Kidney glomerular epithelial cell (primary cell): ENCODE data around the gene STIM2.
"Not testable (repeated sequence)": the region's sequence is repeated elsewhere in the genome, so short reads cannot be mapped to it uniquely, and the experiment has no call there.

Source experiments
- DNase-seq: peaks from one replicate; lab custom pipeline; 2025; lab: John Stamatoyannopoulos, UW

Gene STIM2

DNA sequence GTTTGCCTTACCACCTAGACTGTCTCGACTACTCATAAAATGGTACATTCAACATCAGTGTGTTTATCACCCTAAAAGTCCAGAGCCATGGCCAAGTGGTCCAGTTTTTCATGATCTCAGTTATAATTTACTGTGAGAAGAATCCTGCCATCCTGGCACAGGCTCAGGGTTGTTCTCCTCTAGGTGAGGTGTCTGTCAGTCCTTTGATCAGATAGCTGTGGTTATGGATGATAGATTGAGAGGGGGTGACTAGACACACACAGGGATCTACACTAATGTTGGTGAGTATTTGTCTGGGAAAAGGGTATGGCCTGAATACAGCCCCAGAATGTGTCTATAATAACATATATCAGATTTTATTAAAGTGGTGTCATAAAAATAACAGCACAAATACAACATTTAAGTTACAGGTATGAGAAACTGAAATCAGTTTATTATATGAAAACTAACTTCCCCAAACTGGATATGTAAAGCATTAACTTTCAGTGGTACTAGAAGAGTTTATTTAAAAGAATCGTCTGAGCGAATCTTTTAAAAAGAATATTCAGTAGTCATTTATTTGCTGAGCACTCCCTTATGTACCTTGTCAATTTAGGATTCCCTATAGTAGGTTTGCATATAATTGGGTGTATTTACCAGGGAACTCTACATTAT, 93.3 kb downstream of the STIM2 start:
- no peak for DNase-seq

- no peak for DNase-seq
These were observed 94.6 kb downstream of the STIM2 start for GRCh38 chr4:26955241-26955640.

- DNase-seq = no peak
These were observed 98.4 kb downstream of the STIM2 start for GRCh38 chr4:26958925-26959653.

DNA sequence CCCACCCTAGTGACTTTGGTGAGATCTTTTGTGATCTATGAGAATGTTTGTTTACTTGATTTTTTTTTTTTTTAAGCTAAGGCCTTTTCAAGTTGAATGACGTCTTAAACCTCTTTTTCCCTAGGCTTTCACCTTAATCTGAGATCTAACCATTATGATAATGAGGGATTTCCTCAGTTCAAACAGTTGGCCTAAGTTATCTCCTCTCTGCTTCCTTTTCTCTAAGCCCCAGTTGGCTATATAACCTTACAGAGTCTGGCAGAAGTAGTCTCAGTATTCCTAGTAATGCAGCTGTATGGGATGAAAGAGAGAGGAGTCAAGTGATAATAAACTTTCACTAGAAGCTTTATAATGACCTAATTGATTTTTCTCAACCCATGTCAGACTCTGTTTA, 99.0 kb downstream of the STIM2 start:
- DNase-seq = no peak

GRCh38 chr4:26962720-26963119, 102.1 kb downstream of the STIM2 start:
- no peak for DNase-seq

- DNase-seq = no peak
These were observed 103.9 kb downstream of the STIM2 start for GRCh38 chr4:26964512-26964911.

- no peak for DNase-seq
These were observed 104.4 kb downstream of the STIM2 start for GRCh38 chr4:26964994-26965393.

DNA sequence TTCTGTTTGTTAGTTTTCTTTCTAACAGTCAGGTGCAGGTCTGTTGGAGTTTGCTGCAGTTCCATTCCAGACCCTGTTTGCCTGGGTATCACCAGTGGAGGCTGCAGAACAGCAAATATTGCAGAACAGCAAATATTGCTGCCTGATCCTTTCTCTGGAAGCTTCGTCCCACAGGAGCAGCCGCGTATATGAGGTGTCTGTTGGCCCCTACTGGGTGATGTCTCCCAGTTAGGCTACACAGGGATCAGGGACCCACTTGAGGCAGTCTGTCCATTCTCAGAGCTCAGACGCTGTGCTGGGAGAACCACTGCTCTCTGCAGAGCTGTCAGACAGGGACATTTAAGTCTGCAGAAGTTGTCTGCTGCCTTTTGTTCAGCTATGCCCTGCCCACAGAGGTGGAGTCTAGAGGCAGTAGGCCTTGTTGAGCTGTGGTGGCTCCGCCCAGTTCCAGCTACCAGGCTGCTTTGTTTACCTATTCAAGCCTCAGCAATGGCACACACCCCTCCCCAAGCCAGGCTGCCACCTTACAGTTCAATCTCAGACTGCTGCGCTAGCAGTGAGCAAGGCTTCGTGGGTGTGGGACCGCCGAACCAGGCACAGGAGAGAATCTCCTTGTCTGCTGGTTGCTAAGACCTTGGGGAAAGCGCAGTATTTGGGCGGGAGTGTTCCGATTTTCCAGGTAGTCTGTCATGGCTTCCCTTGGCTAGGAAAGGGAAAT, 115.0 kb downstream of the STIM2 start:
- not testable (repeated sequence) for DNase-seq

GRCh38 chr4:26978387-26979053, 117.9 kb downstream of the STIM2 start:
- no peak for DNase-seq

DNA sequence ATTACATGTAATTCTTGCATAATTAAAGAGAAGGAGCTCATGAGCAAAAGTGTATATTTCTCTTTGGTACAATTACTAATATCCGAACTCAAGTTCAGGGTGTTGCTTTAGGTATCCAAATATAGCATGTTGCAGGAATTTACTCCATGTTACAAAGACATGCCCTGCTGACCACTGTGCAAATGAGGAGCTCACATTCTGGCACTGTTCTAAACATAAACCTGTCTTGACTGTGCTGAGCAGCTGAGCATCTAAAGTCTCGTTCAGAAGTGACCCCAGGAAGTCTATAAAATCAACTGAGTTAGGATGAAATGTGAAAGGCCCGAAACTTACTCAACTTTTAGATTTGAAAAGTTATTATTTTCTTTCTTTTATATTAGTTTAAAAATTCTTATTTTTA, 124.3 kb downstream of the STIM2 start:
- no peak for DNase-seq

DNA sequence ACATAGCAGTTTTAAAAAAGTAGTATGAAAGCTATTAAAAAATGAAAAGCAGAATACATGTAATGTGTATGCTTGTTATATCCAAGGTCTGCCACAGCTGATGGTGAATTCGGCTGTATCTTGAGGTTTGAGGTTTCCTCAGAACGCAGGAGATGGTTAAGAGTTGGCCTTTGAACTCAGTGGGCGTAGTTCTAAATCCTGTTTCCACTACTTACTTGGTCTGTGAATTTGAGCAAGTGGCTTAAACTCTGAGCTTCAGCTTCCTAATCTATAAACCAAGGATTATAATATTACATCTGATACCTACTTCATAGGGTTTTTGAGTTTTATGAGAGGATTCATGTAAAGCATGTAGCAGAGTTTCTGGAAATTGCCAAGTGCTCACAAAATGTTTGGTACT, 125.2 kb downstream of the STIM2 start:
- no peak for DNase-seq

- no peak for DNase-seq
These were observed 126.5 kb downstream of the STIM2 start for GRCh38 chr4:26987191-26987590.

- DNase-seq = no peak
These were observed 130.4 kb downstream of the STIM2 start for GRCh38 chr4:26991057-26991456.

GRCh38 chr4:26992657-26993361, 132.2 kb downstream of the STIM2 start:
- peak; percentile 36 for DNase-seq

DNA sequence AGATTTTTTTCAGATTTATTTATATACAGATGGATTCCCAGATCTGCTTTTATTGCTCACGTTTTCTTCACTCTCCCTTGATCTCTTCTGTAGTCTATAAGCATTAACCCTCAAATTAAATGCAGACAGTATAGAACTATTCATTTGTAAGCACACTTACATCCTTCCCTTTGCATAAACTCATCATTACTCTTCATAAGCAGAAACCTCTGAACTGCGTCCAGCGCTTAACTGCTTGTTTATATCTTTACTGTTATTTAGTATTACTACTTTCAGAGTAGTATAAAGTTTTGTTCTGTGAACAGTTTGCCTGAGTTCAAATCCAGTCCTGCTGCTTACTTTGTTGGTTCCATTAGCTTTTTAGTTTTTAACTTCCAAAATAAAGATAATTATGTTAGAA, 132.9 kb downstream of the STIM2 start:
- no peak for DNase-seq

DNA sequence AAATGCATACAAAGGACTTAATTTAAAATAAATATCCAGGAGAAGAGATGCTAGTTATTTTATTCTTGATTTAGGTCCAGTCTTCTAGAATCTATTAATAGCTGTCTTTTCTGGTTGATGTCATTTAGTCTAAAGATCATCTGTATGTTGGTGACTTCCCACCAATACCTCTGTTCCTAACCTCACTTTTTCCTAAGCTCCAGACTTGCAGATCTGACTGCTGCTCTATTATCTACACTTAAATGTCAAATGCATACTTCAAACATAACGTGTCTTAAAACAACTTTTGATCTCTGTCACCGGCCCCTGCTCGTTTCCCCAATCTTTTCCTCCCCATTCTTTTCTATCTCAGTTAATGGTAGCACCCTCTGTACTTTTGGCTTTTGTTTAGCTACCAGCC, 133.3 kb downstream of the STIM2 start:
- no peak for DNase-seq

GRCh38 chr4:26995316-26995715, 134.7 kb downstream of the STIM2 start:
- DNase-seq = no peak

- DNase-seq = no peak
These were observed 136.1 kb downstream of the STIM2 start for GRCh38 chr4:26996745-26997144.

DNA sequence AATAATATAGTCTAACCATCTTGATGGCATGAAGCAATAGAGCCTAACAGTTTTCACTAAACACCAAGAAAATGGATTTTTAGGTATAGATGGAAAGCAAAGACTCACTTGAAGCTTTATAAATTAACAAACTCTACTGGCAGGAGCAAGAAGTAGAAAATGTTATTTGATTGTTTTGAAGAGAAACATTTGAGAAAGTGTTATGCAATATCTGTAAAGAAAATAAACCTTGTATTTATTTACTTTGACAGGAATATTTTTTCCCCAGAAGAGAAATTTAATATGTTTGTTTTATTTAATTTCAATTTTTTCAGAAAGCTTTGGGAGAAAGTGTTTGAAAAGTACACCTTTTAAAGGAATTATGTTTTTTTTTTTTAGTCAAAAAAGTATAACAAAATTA, 139.0 kb downstream of the STIM2 start:
- DNase-seq = no peak

GRCh38 chr4:27000122-27000521, 139.5 kb downstream of the STIM2 start:
- no peak for DNase-seq

DNA sequence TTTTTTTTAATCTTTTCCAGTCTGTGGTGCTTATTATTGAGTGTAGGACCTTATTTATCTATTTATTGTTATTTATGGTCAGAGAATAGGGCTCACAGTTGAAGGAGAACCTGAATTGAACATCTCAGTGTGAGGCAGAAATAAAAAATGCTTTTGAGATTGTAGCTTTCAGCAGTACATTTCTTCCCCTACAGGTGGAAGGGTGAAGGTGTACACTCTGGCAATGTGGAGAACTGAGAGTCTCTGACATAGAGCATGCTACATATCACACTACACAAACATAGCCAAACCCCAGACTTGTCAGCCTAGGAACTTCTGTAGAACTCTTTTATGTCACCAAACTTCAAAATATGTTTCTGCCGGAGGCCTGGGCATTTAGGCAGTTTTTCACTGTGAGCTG, 140.2 kb downstream of the STIM2 start:
- no peak for DNase-seq
